Liver (tissue), 9 donors: Measurements from ENCODE around the gene MAPKAP1. TPM values are rescaled to one million over a fixed set of nuclear protein-coding genes. Genes with fewer than 3 reads are reported as not detected.

ENCODE experiments used
- DNase-seq: peaks from one replicate; pipeline ENCODE4 v3.0.0-alpha.2; 2017; ENCODE audit warnings: low spot score
- H3K27ac ChIP-seq, 2 donors: one replicate each; pipeline ENCODE4 v1.7.0; 2013; ENCODE audit warnings: inconsistent platforms in 2 of 2, low read length in 2 of 2, control low read depth in 1 of 2, low read depth in 1 of 2, mild to moderate bottlenecking in 1 of 2
- H3K27me3 ChIP-seq, 4 donors: one replicate each; pipeline versions ENCODE4 v1.6.1 to v1.7.0; 2013; ENCODE audit warnings: low read length in 3 of 4, inconsistent platforms in 1 of 4, mild to moderate bottlenecking in 1 of 4, moderate library complexity in 1 of 4; ENCODE audit not compliant: control insufficient read depth in 4 of 4, insufficient read depth in 4 of 4
- H3K36me3 ChIP-seq, 4 donors: one replicate each; pipeline versions ENCODE4 v1.6.1 to v1.7.0; 2013; ENCODE audit warnings: low read length in 3 of 4, mild to moderate bottlenecking in 3 of 4, low read depth in 1 of 4, moderate library complexity in 1 of 4; ENCODE audit not compliant: control insufficient read depth in 4 of 4, insufficient read depth in 3 of 4
- H3K4me1 ChIP-seq, 4 donors: one replicate each; pipeline versions ENCODE4 v1.6.1 to v1.7.0; 2013; ENCODE audit warnings: low read length in 3 of 4, mild to moderate bottlenecking in 3 of 4, moderate library complexity in 1 of 4; ENCODE audit not compliant: control insufficient read depth in 4 of 4, insufficient read depth in 4 of 4
- H3K4me3 ChIP-seq, 3 donors: one replicate each; pipeline versions ENCODE4 v1.6.1 to v1.7.0; 2013; ENCODE audit warnings: low read length in 3 of 3, control low read depth in 1 of 3, low read depth in 1 of 3, mild to moderate bottlenecking in 1 of 3
- H3K9ac ChIP-seq, 2 donors: one replicate each; pipeline ENCODE4 v1.7.0; 2013; ENCODE audit warnings: low read length in 2 of 2, mild to moderate bottlenecking in 2 of 2, moderate library complexity in 2 of 2, control low read depth in 1 of 2, low read depth in 1 of 2
- H3K9me3 ChIP-seq, 4 donors: one replicate each; pipeline versions ENCODE4 v1.6.1 to v1.7.0; 2013; ENCODE audit warnings: low read length in 3 of 4; ENCODE audit not compliant: control insufficient read depth in 4 of 4
- EGR1 ChIP-seq, 2 donors: IDR thresholded peaks; 2 replicates each; pipeline ENCODE4 v1.6.1; 2016 to 2018; ENCODE audit warnings: antibody characterized with exemption in 2 of 2, low read depth in 2 of 2
- FOXA2 ChIP-seq: IDR thresholded peaks from 2 replicates; pipeline ENCODE4 v1.6.1; 2016; ENCODE audit warnings: antibody characterized with exemption
- GABPA ChIP-seq, 2 donors: IDR thresholded peaks in 1 of 2; conservative IDR thresholded peaks in 1 of 2; 2 replicates each; pipeline ENCODE4 v1.6.1; 2016; ENCODE audit warnings: antibody characterized with exemption in 2 of 2, mild to moderate bottlenecking in 1 of 2, moderate library complexity in 1 of 2
- HNF4A ChIP-seq, 2 donors: conservative IDR thresholded peaks; 2 replicates each; pipeline ENCODE4 v1.6.1; 2016; ENCODE audit warnings: antibody characterized with exemption in 2 of 2, mild to moderate bottlenecking in 2 of 2
- HNF4G ChIP-seq: IDR thresholded peaks from 2 replicates; pipeline ENCODE4 v1.6.1; 2016; ENCODE audit warnings: antibody characterized with exemption
- JUND ChIP-seq, 2 donors: IDR thresholded peaks; 2 replicates each; pipeline ENCODE4 v1.6.1; 2016; ENCODE audit warnings: antibody characterized with exemption in 2 of 2
- MAX ChIP-seq: IDR thresholded peaks from 2 replicates; pipeline ENCODE4 v1.6.1; 2016; ENCODE audit warnings: antibody characterized with exemption
- NR2F2 ChIP-seq: IDR thresholded peaks from 2 replicates; pipeline ENCODE4 v1.6.1; 2016; ENCODE audit warnings: antibody characterized with exemption
- RAD21 ChIP-seq, 2 donors: IDR thresholded peaks; 2 replicates each; pipeline ENCODE4 v1.6.1; 2016; ENCODE audit warnings: antibody characterized with exemption in 2 of 2, mild to moderate bottlenecking in 2 of 2
- REST ChIP-seq: IDR thresholded peaks from 2 replicates; pipeline ENCODE4 v1.6.1; 2016; ENCODE audit warnings: antibody characterized with exemption, mild to moderate bottlenecking
- RXRA ChIP-seq, 2 donors: IDR thresholded peaks; 2 replicates each; pipeline ENCODE4 v1.6.1; 2017 to 2018; ENCODE audit warnings: antibody characterized with exemption in 2 of 2, mild to moderate bottlenecking in 1 of 2
- SP1 ChIP-seq: IDR thresholded peaks from 2 replicates; pipeline ENCODE4 v1.6.1; 2018; ENCODE audit warnings: antibody characterized with exemption, mild to moderate bottlenecking
- TAF1 ChIP-seq: conservative IDR thresholded peaks from 2 replicates; pipeline ENCODE4 v1.6.1; 2016; ENCODE audit warnings: antibody characterized with exemption, mild to moderate bottlenecking
- YY1 ChIP-seq: IDR thresholded peaks from 2 replicates; pipeline ENCODE4 v1.6.1; 2016; ENCODE audit warnings: antibody characterized with exemption, mild to moderate bottlenecking
- ZBTB33 ChIP-seq: IDR thresholded peaks from 2 replicates; pipeline ENCODE4 v1.6.1; 2016; ENCODE audit warnings: antibody characterized with exemption
- WGBS: extraction: QIAGEN DNeasy Blood & Tissue Kit; methylation state at CpG from one replicate; pipeline ENCODE4 v1.1.7; 2013; 5-methylcytosine and 5-hydroxymethylcytosine counted together
- polyA plus RNA-seq, 2 donors: library from polyadenylated mRNA; stranded (reverse) in 1 of 2; unstranded in 1 of 2; fragments of 200-250 nt in 1 of 2; fragments of >200 nt in 1 of 2; fragmentation: Nextera tagmentation in 1 of 2; extraction: Ambion mirVana in 1 of 2; gene quantifications; one replicate each; pipeline versions ENCODE4 v1.2.1 to v1.2.3, GENCODE V29; 2013 to 2015
- total RNA-seq, 2 donors: library from RNA; depleted of rRNA; stranded (reverse); fragments of >200 nt; gene quantifications; one replicate each; pipeline ENCODE4 v1.2.3, GENCODE V29; 2014
- donor health status: healthy.
- donor health status: healthy.
- donor health status: healthy.
- donor health status: healthy.
- donor health status: healthy.

The MAPKAP1 gene
- total and polyA plus RNA-seq, 4 donors = 23.6 to 55.9 (median 32.7) TPM

GRCh38 chr9:125432715-125433385, 274.2 kb downstream of the MAPKAP1 start:
- WGBS = 92% methylated on average over 14 of the region's 14 CpGs
- DNase-seq = no peak

GRCh38 chr9:125431741-125432271, 275.2 kb downstream of the MAPKAP1 start:
- DNase-seq = no peak
- TF ChIP-seq RXRA (IDR thresholded peaks at IDR 0.05) = peak in 1 of 2 donors; percentile 21
- TF ChIP-seq NR2F2 = no peak
- TF ChIP-seq RAD21 (IDR thresholded peaks at IDR 0.05) = peak in 1 of 2 donors; percentile 50
- no peaks in the 10 kb centered on the region for H3K27me3 ChIP-seq
- 70% methylated on average over 12 of the region's 12 CpGs for WGBS
- no peak overlapping the region for H3K9ac ChIP-seq
- no peak overlapping the region for H3K4me3 ChIP-seq
- H3K4me1 ChIP-seq = no peaks in the 10 kb centered on the region
- H3K36me3 ChIP-seq = no peaks in the 10 kb centered on the region
- no peak overlapping the region for H3K27ac ChIP-seq
- no peaks in the 10 kb centered on the region for H3K9me3 ChIP-seq

More at GRCh38 chr9:125432715-125433385, 274.2 kb downstream of the MAPKAP1 start:
- Histone ChIP-seq H3K27me3 (no peaks in the 10 kb centered on the region), H3K9ac (no peak overlapping the region), H3K4me1 (no peaks in the 10 kb centered on the region), H3K4me3 (no peak overlapping the region), H3K36me3 (peaks cover 0 to 2% (median 1%) of the 10 kb centered on the region in 4 donors), H3K27ac (no peak overlapping the region), H3K9me3 (no peaks in the 10 kb centered on the region)
- TF ChIP-seq JUND (IDR thresholded peaks at IDR 0.05) = no peak
- TF ChIP-seq GABPA (IDR thresholded peaks at IDR 0.05 in 1 of 2, conservative IDR thresholded peaks at IDR 0.05 in 1 of 2) = no peak
- TF ChIP-seq REST = no peak
- TF ChIP-seq EGR1 (IDR thresholded peaks at IDR 0.05; ENCODE audit: low read depth in 2 of 2) = no peak
- TF ChIP-seq MAX = no peak
- TF ChIP-seq FOXA2 = no peak
- TF ChIP-seq ZBTB33 = no peak
- TF ChIP-seq TAF1 = no peak
- TF ChIP-seq RAD21 (IDR thresholded peaks at IDR 0.05) = no peak
- TF ChIP-seq SP1 = no peak
- no peak for TF ChIP-seq HNF4A (conservative IDR thresholded peaks at IDR 0.05)
- no peak for TF ChIP-seq HNF4G
- TF ChIP-seq NR2F2 = no peak
- TF ChIP-seq YY1 = no peak
